ENCODE data around the gene IGSF3. TPM values are rescaled to one million over a fixed set of nuclear protein-coding genes. Genes with fewer than 3 reads are reported as not detected.

The IGSF3 gene
- total RNA-seq, 1 donor from 2014 or later: 3.8 TPM

GRCh38 chr1:116686723-116687352, 19.3 kb upstream of the IGSF3 start:
- no peak for DNase-seq (ENCODE audit: low read depth)

- DNase-seq (ENCODE audit: low read depth): no peak
Measured at GRCh38 chr1:116686175-116686574, 18.6 kb upstream of the IGSF3 start.

- no peak for DNase-seq (ENCODE audit: low read depth)
Measured at GRCh38 chr1:116684575-116684974, 17.0 kb upstream of the IGSF3 start.

GRCh38 chr1:116682641-116683221, 15.2 kb upstream of the IGSF3 start:
- no peak for DNase-seq (ENCODE audit: low read depth)

DNA sequence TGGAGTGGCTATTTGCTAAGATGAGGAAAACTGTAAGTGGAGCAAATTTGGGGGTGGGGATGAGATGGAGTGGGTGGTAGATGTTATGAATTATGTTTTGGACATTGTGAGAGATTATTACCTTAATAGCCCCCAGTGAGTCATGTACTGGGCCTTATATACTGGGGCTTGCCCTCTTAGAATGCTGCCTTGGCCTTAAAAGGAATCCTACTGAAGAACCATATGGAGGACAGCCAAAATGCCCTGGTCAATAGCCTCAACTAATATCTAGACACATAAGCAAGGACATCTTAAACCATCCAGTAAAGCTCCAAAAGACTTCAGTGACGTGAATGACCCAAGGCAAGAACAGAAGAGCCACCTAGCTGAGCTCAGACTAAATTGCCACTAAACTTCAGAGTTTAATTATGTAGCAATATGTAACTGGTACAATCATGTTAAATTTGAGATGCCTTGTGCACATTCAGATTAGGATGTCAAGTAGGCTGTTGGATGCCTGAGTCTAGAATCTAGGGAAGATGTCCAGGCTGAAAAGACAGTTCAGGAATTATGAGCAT, 13.9 kb upstream of the IGSF3 start:
- no peak for DNase-seq (ENCODE audit: low read depth)

DNA sequence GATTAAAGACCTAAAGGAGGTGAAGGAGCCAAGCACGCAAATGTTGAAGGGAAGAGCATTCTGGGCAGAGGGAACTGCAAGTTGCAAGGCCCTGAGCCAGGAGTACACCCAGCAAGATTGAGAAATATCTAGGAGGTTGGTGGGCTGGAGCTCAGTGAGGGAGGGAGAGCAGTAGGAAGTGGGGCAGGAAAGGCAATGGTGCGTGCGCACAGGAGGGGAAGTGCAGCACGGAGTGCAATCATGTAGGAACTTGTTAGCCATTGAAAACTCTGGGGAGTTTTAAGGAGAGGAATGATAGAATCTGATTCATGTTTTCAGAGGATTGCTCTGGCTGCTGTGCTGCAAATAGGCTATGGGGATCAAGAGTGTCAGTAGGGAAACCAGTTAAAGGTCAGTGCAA, 13.2 kb upstream of the IGSF3 start:
- DNase-seq (ENCODE audit: low read depth): no peak

DNA sequence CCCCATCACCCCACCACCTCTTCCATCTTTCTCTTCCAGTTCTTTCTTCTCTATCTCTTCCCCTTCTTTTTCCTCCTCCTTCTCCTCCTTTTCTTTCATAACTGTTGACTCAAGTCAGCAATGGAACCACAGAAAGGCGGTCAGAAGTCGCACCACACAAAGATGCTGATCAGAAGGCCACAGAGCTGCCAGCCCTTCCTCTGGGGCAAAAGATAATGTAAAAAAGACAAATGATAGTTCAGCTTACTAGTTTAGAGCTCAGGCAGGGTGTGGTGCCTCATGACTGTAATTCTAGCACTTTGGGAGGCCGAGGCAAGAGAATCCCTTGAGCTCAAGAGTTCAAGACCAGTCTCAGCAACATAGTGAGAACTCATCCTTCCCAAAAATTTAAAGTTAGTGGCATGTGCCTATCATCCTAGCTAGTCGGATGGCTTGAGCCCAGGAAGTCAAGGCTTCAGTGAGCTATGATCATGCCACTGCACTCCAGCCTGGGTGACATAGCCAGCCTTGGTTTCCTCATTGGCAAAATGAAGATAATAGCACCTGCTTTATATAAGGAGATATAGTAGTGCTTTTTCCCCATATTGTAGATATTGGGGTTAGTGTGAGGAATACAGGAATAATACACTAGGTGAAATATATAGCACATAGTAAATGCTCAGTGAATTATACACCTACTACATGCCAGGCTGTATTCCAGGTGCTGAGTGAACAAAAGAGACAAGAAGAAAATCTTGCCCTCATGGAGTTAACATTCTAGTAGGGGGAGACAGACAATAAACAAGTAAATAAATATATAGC, 12.5 kb upstream of the IGSF3 start:
- DNase-seq (ENCODE audit: low read depth): no peak

DNA sequence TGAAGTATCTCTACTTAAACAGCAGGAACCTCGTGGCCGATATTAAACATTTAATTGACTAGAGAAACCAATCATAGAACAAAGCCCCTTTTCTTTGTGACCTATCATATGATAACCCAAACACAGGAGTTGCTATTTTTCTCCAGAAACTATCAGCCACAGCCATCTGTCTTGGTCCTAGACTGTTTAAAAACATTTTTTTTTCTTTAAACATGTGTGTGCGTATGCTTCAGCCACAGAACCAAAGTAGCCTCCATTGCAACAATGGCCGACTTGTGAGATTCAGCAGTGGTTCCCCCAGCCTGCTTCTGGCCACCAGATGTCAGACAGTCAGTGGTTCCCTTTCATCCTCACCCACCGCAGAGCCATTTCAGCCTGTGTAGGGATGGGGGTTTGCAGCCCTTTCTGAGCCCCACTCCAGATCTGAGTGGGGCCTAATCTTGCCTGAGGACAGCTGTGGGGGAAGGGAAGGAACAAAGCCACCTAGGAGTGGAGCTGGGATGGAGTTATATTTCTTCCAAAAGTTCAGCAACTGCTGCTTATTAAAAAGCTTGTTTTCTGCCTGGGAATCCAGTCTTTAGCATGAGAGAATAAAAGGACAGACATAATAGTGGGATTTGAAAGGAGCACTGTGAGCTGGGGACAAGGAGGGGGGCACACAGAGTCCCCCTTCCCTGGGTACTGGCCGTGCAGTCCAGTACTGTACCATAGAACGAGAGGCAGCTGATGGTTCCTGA, 11.7 kb upstream of the IGSF3 start:
- no peak for DNase-seq (ENCODE audit: low read depth)

- DNase-seq (ENCODE audit: low read depth): no peak
Measured at GRCh38 chr1:116678732-116679090, 11.2 kb upstream of the IGSF3 start.

DNA sequence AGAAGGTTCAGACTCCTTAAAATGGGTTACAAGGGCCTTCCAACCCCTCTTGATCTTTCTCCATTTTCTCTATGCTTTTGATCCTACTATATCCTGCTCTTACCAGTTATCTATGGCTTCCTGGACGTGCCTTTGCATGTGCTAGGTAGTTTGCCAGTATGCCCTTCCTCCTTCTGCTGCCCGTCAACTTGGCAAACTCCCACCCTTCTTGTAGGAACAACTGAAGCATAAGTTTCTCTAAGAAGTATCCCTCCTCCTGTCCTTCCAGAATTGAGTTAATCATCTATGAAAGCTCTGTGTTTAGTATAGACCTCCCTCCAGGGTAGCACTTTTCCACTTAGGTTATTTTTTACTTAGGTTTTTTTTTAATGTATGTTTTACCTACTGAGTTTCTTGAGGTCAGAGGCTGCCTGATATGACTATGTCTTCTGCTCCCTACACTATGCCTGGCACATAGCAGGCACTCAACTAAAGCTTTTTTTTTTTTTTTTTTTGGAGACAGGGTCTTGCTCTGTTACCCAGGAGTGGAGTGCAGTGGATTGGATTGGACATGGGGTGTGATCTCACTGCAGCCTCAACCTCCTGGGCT, 10.0 kb upstream of the IGSF3 start:
- DNase-seq (ENCODE audit: low read depth): no peak

DNA sequence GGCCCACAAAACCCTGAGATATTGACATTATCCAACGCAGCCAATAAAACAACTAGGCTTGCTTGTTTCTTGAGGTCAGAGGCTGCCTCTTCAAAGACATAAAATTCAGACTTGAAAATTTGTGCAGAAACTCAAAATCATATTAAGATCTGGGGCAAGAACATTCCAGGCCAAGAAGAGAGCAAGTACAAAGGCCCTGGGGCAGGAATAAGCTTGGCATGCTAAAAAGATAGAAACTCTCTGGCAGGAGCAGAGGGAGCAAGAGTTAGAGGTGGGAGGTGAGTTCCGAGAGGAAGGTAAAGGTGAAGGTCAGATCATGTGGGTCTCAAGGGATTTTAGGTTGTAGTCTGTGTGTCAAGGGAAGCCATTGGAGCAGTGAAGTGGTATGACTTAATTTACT, 8.8 kb upstream of the IGSF3 start:
- no peak for DNase-seq (ENCODE audit: low read depth)

DNA sequence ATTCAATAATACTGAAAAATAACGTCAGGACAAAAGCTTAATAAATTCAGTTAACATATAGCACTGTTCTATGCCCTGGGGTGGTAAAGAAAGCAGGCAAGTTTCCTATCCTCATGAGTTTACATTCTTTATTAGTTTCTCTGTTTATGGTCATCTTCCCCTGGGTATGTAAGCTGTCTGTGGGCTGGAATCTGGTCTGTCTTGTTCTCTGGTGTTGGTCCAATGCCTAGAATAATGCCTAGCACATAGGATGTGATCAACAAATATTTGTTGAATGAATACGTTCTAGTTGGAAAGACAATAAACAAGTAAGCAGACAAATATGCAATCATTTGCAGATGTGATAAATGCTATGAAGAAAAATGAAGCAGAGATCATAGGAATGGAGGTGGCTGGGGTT, 7.2 kb upstream of the IGSF3 start:
- no peak for DNase-seq (ENCODE audit: low read depth)

DNA sequence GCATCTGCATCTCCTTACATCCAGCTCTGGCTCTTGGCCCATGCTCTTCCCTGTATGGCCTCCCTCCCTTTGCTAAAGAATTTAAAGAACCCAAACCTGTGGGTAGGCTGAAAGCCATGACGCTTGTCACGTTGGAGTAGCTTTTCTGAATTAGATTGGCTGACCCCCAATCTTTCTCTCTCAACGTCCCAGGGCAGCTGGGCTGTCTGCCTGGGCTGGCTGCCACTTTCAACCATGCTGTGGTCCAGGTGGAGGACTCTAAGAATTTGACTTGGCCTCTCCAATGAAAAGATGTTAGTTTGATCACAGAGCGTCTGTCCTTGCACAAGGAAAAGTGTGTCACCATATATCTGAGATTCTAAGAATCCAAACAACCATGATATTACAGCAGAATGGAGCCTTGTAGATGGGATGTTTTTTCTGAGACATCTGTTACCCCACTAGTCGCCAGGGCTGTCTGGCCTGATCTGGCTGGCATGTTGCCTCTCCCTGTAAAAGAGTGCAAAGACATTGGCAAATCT, 6.5 kb upstream of the IGSF3 start:
- peak; percentile 45 for DNase-seq (ENCODE audit: low read depth)

DNA sequence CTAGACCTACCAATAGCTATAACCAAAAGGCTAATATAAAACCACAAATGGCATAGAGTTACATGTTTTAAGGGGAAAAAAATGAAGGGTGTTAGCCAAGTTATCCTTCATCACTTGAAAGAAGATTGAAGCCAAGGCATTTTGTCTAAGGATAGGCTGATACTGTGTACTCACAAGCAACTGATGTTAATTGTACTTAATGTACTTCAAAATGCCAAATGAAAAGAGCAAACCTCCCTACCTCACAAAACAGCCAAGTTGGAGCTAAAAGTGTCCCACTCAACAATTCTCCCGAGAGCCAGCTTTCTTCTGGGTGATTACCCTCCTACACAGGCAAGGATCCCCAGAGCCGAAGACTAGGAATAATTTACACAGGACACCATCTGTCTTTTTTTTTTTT, 4.4 kb upstream of the IGSF3 start:
- no peak for DNase-seq (ENCODE audit: low read depth)

DNA sequence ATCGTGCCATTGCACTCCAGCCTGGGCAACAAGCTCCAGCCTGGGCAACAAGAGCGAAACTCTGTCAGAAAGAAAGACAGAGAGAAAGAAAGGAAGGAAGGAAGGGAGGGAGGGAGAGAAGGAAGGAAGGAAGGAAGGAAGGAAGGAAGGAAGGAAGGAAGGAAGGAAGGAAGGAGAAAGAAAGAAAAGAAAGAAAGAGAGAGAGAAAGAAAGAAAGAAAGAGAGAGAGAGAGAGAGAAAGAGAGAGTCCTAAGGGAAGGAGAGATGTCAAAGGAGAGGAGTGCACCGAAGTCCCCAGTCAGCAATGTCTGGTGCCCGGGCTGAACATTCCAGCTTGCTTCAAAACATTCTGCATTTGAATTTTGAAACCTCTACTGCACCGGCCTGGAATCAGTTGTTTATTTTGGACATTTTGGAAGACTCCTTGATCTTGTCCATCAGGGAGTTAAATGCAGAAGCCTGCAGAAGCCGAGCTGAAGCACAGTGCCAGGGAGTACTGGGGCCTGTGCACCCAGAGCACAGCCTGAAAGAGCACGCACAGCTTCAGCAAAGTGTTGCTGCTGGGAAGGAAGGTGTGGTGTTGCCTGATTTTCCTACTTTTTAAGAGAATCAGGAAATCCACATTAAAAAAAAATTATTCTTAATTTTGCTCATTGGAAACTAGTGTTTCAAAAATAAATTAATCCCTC, 3.7 kb upstream of the IGSF3 start:
- DNase-seq (ENCODE audit: low read depth): no peak

- DNase-seq (ENCODE audit: low read depth): no peak
Measured at GRCh38 chr1:116668277-116668676, 744 bp upstream of the IGSF3 start.

GRCh38 chr1:116667078-116667574, 407 bp downstream of the IGSF3 start:
- DNase-seq (ENCODE audit: low read depth): no peak

DNA sequence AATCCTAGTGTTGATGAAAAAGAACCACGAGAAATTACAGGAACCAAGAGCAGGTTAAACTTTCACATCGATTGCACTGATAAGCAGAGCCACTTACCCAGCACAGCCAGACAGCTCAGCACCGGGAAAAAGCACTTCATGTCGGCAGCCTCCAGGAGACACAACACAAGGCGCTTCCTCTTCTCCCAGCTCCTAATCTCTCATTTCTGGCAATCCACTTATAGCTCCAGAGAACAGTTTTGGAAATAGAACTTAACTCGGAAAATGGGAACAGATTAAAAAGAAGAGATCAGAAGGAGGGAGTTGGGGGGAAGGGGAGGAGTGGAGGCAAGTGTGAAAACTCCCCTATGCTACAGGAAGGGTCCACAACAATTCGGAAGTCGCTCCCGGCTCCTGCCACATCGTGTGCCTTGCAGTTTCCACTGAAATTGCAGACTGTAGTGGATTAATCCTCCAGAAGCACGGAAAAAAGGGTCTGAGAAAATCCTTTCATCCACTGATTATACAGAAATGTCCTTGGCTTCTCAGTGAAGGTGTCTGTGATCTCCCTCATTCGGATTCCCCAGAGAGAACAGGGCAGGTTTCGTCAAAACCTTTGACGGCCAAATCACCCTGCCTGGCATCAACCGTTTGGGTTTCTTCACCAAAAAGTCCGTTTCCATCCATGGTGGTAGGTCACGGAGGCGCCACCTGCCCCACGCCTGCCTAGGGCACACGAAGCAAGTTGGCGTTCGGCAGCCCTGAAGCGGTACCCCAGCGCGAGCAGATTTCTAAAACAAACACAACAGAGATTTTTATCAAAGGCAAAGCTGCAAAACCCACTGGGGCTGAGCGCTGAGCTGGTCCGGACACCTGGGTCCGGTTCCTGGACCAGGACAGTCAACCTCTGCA, 1.1 kb downstream of the IGSF3 start:
- DNase-seq (ENCODE audit: low read depth): no peak

DNA sequence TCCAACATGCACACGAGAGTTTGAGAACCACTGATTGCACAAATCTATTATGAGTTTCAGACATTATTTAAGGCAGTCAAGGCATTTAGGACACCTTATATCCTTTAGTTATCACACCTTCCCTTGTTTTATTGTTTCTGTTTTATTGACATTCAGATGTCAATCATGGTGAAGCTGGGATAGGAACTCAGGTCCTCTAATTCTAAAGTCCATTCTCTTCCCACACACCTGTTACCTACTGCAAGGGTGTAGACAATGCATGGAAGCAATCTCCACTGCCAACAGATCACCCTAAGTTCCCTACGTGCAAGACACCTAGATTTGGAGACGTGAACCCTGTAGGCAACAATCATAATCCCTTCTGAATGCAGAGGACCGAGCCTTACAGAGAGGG, 2.6 kb downstream of the IGSF3 start:
- no peak for DNase-seq (ENCODE audit: low read depth)
